Ascending aorta (tissue), 2 donors: Measurements from ENCODE around the gene VSIG10L2. TPM values are rescaled to one million over a fixed set of nuclear protein-coding genes. Genes with fewer than 3 reads are reported as not detected.

Source experiments
- DNase-seq, 2 donors: peaks; one replicate each; pipeline ENCODE4 v3.0.0-alpha.2; 2019; ENCODE audit warnings: low spot score in 2 of 2
- H3K27ac ChIP-seq, 2 donors: fragments of 200-600 bp; sonication (generic); one replicate each; pipeline ENCODE4 v1.5.1; 2016 to 2017; ENCODE audit warnings: mild to moderate bottlenecking in 1 of 2
- H3K27me3 ChIP-seq: fragments of 200-600 bp; sonication (generic); one replicate; pipeline ENCODE4 v1.5.1; 2017
- H3K36me3 ChIP-seq, 2 donors: fragments of 200-600 bp; sonication (generic); one replicate each; pipeline ENCODE4 v1.5.1; 2016
- H3K4me1 ChIP-seq, 2 donors: fragments of 200-600 bp; sonication (generic); one replicate each; pipeline ENCODE4 v1.5.1; 2016 to 2017; ENCODE audit warnings: mild to moderate bottlenecking in 1 of 2
- H3K4me3 ChIP-seq, 2 donors: fragments of 200-600 bp; sonication (generic); one replicate each; pipeline ENCODE4 v1.5.1; 2016 to 2017; ENCODE audit warnings: mild to moderate bottlenecking in 1 of 2
- H3K9me3 ChIP-seq, 2 donors: fragments of 200-600 bp; sonication (generic); one replicate each; pipeline ENCODE4 v1.5.1; 2016
- CTCF ChIP-seq, 3 experiments: fragments of 200-600 bp in 2 of 3; fragments of 450-650 bp in 1 of 3; sonication (generic) in 2 of 3; IDR thresholded peaks; one replicate each; pipeline ENCODE4 v1.5.1; 2016 to 2019; ENCODE audit warnings: antibody characterized with exemption in 3 of 3, mild to moderate bottlenecking in 1 of 3, moderate library complexity in 1 of 3
- intact Hi-C: fragments of 100-400 bp; cut with DNase I; formaldehyde crosslinking; loops from one replicate; pipeline ENCODE4 v1.15.1; 2023
- total RNA-seq: library from RNA; depleted of rRNA; stranded (reverse); fragments of >200 nt; gene quantifications from one replicate; pipeline ENCODE4 v1.1.0, GENCODE V29; 2016

VSIG10L2 gene
- total RNA-seq, 1 donor from 2014 or later = not detected

DNA sequence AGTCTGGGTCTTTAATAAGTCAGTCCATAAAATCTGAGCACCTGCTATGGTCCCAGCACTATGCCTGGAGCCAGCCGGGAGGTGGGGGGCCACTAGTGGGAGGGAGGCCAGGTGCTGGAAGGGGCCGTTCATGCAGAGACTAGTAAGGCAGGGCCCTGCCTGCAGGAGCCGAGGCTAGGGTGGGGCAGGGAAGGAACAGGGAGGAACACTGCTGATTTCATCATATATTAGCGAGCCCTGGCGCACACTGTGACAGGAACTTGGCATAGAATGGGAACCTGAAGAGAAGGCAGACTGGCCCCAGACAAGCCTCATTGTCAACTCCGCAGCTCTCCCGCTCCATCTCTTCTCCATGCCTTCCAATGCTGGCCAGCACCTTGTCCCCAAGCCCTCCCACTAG, 7.1 kb downstream of the VSIG10L2 start:
- H3K27me3 ChIP-seq = no peaks in the 10 kb centered on the region
- no peak overlapping the region for H3K4me3 ChIP-seq
- H3K4me1 ChIP-seq = no peaks in the 10 kb centered on the region
- no peak overlapping the region for H3K27ac ChIP-seq
- intact Hi-C loops = no loop called here
- no peaks in the 10 kb centered on the region for H3K36me3 ChIP-seq
- no peaks in the 10 kb centered on the region for H3K9me3 ChIP-seq
- no peak for TF ChIP-seq CTCF (IDR thresholded peaks at IDR 0.05)
- DNase-seq = no peak

- no peak overlapping the region for H3K4me3 ChIP-seq
- intact Hi-C loops = no loop called here
- no peak for TF ChIP-seq CTCF (IDR thresholded peaks at IDR 0.05)
- no peaks in the 10 kb centered on the region for H3K27me3 ChIP-seq
- no peak for DNase-seq
- H3K27ac ChIP-seq = no peak overlapping the region
- no peaks in the 10 kb centered on the region for H3K9me3 ChIP-seq
- H3K4me1 ChIP-seq = no peaks in the 10 kb centered on the region
- no peaks in the 10 kb centered on the region for H3K36me3 ChIP-seq
These were observed 7.6 kb downstream of the VSIG10L2 start for GRCh38 chr11:125953401-125953935.

DNA sequence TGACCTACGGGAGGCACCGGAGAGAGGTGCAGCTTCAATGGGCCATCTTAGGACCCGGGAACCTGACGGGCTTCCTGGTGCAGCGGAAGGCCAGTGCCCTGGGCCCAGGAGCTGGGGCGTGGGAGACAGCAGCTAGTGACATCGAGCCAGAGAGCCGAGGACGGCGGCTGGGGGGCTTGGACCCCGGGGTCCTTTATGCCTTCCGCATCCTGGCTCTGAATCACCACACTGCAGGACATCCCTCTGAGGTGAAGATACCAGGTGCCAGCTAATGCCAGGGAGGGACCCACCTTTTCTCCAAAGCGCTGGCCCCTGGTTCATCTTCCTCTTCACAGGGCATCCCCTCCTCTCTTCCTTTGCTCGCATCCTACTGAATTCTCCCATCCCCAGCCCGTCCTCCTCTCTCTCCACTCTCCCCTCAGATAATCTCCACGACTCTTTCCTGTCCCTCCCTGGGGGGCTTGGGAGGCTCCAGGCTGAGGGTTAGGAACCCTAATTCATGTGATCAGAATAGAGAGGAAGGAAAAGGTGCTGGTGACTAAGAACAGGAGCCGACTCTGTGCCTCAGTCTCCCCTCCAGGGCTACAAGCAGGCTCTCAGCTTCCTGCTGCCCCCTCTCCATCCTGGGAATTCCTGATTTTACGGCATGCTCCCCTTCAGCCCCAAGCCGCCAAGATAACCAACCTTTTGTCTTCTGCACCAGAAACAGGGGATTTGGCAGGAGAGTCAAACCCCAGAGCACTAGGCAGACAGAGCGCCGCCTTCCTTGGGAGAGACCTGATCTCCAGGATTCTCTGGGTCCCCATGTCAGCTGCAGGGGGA, 8.5 kb downstream of the VSIG10L2 start:
- no peak for TF ChIP-seq CTCF (IDR thresholded peaks at IDR 0.05)
- H3K4me3 ChIP-seq = no peak overlapping the region
- H3K36me3 ChIP-seq = no peaks in the 10 kb centered on the region
- H3K27me3 ChIP-seq = no peaks in the 10 kb centered on the region
- intact Hi-C loops = no loop called here
- DNase-seq = no peak
- H3K27ac ChIP-seq = no peak overlapping the region
- H3K9me3 ChIP-seq = no peaks in the 10 kb centered on the region
- H3K4me1 ChIP-seq = no peaks in the 10 kb centered on the region

- H3K4me3 ChIP-seq = no peak overlapping the region
- no peaks in the 10 kb centered on the region for H3K9me3 ChIP-seq
- no peaks in the 10 kb centered on the region for H3K27me3 ChIP-seq
- no peaks in the 10 kb centered on the region for H3K36me3 ChIP-seq
- no peak for DNase-seq
- no peak overlapping the region for H3K27ac ChIP-seq
- intact Hi-C loops = no loop called here
- H3K4me1 ChIP-seq = no peaks in the 10 kb centered on the region
- TF ChIP-seq CTCF (IDR thresholded peaks at IDR 0.05) = no peak
These were observed 9.2 kb downstream of the VSIG10L2 start for GRCh38 chr11:125954945-125955640.

DNA sequence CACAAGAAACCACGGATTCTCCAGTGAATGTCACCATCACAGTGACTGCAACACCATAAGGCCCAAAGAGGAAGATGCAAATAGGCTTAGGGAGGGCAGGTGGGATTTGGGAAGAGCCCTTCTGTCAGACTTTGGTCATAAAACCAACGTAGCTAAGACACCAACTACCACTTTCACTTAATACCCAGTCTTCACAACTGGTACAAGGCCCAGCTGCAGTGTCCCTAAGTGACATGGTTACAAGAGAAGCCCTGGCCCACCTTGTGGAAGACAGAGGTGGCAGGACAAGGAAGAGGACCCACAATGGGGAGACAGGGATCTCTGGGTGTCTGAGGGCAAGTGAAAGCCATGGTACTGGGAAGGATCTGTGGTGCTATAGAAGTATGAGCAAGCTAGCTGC, 10.0 kb downstream of the VSIG10L2 start:
- peaks cover 0 to 4% of the 10 kb centered on the region in 2 donors for H3K36me3 ChIP-seq
- H3K27ac ChIP-seq = no peak overlapping the region
- TF ChIP-seq CTCF (IDR thresholded peaks at IDR 0.05) = no peak
- intact Hi-C loops = no loop called here
- H3K4me1 ChIP-seq = no peaks in the 10 kb centered on the region
- no peaks in the 10 kb centered on the region for H3K27me3 ChIP-seq
- no peaks in the 10 kb centered on the region for H3K9me3 ChIP-seq
- no peak overlapping the region for H3K4me3 ChIP-seq
- DNase-seq = no peak
